Activated naive CD4-positive, alpha-beta T cell treated with anti-CD3 and anti-CD28 coated beads for 36 hours (primary cell): Measurements from ENCODE around the gene STRN3. TPM values are rescaled to one million over a fixed set of nuclear protein-coding genes. Genes with fewer than 3 reads are reported as not detected.
"Not testable (repeated sequence)": the region's sequence is repeated elsewhere in the genome, so short reads cannot be mapped to it uniquely, and the experiment has no call there.

Experiments
- CTCF ChIA-PET: fragments of 350-600 bp; sonication (Branson Sonifier 250); formaldehyde crosslinking; loops from one replicate; lab custom pipeline; 2021; ENCODE audit warnings: antibody characterized with exemption; lab: Charles Lee
- DNase-seq: peaks from one replicate; pipeline ENCODE4 v3.0.0-alpha.2; 2020
- H3K27ac Mint-ChIP-seq: one replicate; pipeline ENCODE4 v1.8.0; 2021; ENCODE audit warnings: mild to moderate bottlenecking, mixed read lengths
- H3K27me3 Mint-ChIP-seq: one replicate; pipeline ENCODE4 v1.8.0; 2021; ENCODE audit warnings: low read depth, mixed read lengths
- H3K36me3 Mint-ChIP-seq: one replicate; pipeline ENCODE4 v1.8.0; 2021; ENCODE audit warnings: low read depth, mixed read lengths
- H3K4me1 Mint-ChIP-seq: one replicate; pipeline ENCODE4 v1.8.0; 2021; ENCODE audit warnings: low read depth, mixed read lengths
- H3K4me3 Mint-ChIP-seq: one replicate; pipeline ENCODE4 v1.8.0; 2021; ENCODE audit warnings: mild to moderate bottlenecking, moderate library complexity, mixed read lengths
- H3K9me3 Mint-ChIP-seq: one replicate; pipeline ENCODE4 v1.8.0; 2021; ENCODE audit warnings: mixed read lengths
- intact Hi-C: fragments of 100-400 bp; cut with micrococcal nuclease; formaldehyde crosslinking; loops from one replicate; pipeline ENCODE4 v1.15.1; 2023
- total RNA-seq, 2 experiments: library from RNA; stranded (reverse); gene quantifications; one replicate each; pipeline ENCODE4 v1.2.3, GENCODE V29; 2021

Gene STRN3
- total RNA-seq, 2 experiments from 2014 or later: 12.6 to 13.8 TPM

- Mint-ChIP-seq H3K36me3 (peaks cover 10% of the 10 kb centered on the region), H3K27ac (no peak overlapping the region), H3K4me3 (no peak overlapping the region)
Measured at GRCh38 chr14:31018057-31018645, 8.0 kb downstream of the STRN3 start.

DNA sequence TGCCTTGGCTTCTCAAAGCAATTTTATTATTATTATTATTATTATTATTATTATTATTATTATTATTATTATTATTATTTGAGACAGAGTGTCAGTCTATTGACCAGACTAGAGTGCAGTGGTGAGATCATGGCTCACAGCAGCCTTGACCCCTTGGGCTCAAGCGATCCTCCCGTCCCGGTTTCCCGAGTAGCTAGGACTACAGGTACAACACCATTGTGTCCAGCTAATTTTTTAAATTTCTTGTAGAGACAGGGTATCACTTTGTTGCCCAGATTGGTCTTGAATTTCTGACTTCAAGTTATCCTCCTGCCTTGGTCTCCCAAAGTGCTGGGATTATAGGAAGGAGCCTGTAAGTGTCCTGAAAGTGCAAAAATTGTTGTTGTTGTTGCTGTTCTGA, 12.3 kb downstream of the STRN3 start:
- no peak for DNase-seq
- peaks cover 10% of the 10 kb centered on the region for H3K4me1 Mint-ChIP-seq
- no peaks in the 10 kb centered on the region for H3K27me3 Mint-ChIP-seq
- H3K27ac Mint-ChIP-seq: no peak overlapping the region
- CTCF ChIA-PET: interaction anchor here (0.6 to 0.7 kb wide), 2 partner anchors 18 to 69 kb away, joined by 3 read pairs; no protein-coding TSS in a partner anchor
- intact Hi-C loops: no loop called here
- no peaks in the 10 kb centered on the region for H3K9me3 Mint-ChIP-seq
- no peak overlapping the region for H3K4me3 Mint-ChIP-seq
- H3K36me3 Mint-ChIP-seq: peaks cover 9% of the 10 kb centered on the region

More at GRCh38 chr14:31018057-31018645, 8.0 kb downstream of the STRN3 start:
- H3K9me3 Mint-ChIP-seq: no peaks in the 10 kb centered on the region
- no peak for DNase-seq
- H3K27me3 Mint-ChIP-seq: no peaks in the 10 kb centered on the region
- intact Hi-C loops: no loop called here
- peaks cover 21% of the 10 kb centered on the region for H3K4me1 Mint-ChIP-seq
- CTCF ChIA-PET: interaction anchor here (0.6 to 0.7 kb wide), 2 partner anchors 29 to 434 kb away, joined by 3 to 4 read pairs; no protein-coding TSS in a partner anchor

GRCh38 chr14:31010935-31011334, 15.2 kb downstream of the STRN3 start:
- Mint-ChIP-seq H3K36me3 (peaks cover 12% of the 10 kb centered on the region), H3K9me3 (no peaks in the 10 kb centered on the region)
- CTCF ChIA-PET: no interaction called here

DNA sequence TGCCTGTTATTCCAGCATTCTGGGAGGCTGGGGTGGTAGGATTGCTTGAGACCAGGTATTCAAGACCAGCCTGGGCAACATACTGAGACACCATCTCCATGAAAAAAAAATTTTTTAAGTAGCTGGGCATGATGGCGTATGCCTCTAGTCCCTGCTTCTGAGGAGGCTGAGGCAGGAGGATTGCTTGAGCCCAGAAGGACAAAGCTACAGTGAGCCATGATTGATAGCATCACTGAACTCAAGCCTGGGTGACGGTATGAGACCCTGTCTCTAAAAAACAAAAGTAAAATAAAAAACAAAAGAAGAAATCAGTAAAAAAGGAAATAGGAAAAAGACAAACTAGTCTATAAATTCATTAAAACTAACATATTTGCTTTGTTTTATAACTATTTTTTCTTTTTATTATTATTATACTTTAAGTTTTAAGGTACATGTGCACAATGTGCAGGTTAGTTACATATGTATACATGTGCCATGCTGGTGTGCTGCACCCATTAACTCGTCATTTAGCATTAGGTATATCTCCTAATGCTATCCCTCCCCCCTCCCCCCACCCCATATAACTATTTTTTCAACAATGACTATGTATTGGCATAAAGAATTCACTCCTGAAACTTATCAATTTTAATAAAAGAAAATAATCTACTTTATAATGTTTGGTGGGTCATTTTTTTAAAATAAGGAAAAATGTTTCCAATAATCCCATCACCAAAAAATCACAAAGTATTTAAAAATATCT, 16.2 kb downstream of the STRN3 start:
- peaks cover 6% of the 10 kb centered on the region for H3K4me1 Mint-ChIP-seq
- CTCF ChIA-PET: no interaction called here
- DNase-seq: no peak
- intact Hi-C loops: no loop called here
- H3K27ac Mint-ChIP-seq: no peak overlapping the region
- no peak overlapping the region for H3K4me3 Mint-ChIP-seq
- H3K9me3 Mint-ChIP-seq: no peaks in the 10 kb centered on the region
- no peaks in the 10 kb centered on the region for H3K27me3 Mint-ChIP-seq
- H3K36me3 Mint-ChIP-seq: peaks cover 15% of the 10 kb centered on the region

More at GRCh38 chr14:31010935-31011334, 15.2 kb downstream of the STRN3 start:
- intact Hi-C loops: no loop called here
- no peak for DNase-seq
- H3K27me3 Mint-ChIP-seq: no peaks in the 10 kb centered on the region
- no peak overlapping the region for H3K27ac Mint-ChIP-seq
- no peak overlapping the region for H3K4me3 Mint-ChIP-seq
- H3K4me1 Mint-ChIP-seq: peaks cover 7% of the 10 kb centered on the region

- Mint-ChIP-seq H3K9me3 (no peaks in the 10 kb centered on the region), H3K27me3 (no peaks in the 10 kb centered on the region), H3K4me3 (no peak overlapping the region), H3K27ac (no peak overlapping the region), H3K36me3 (peaks cover 22% of the 10 kb centered on the region), H3K4me1 (peaks cover 6% of the 10 kb centered on the region)
- intact Hi-C loops: no loop called here
- CTCF ChIA-PET: no interaction called here
- DNase-seq: no peak
Measured at GRCh38 chr14:31006703-31007102, 19.5 kb downstream of the STRN3 start.

GRCh38 chr14:31004007-31004406, 22.2 kb downstream of the STRN3 start:
- DNase-seq, H3K27ac Mint-ChIP-seq, H3K27me3 Mint-ChIP-seq, intact Hi-C loops, H3K4me3 Mint-ChIP-seq, H3K9me3 Mint-ChIP-seq, H3K4me1 Mint-ChIP-seq: not testable (repeated sequence)
- CTCF ChIA-PET: interaction anchor here (2.2 kb wide), 1 partner anchor 23 kb away, joined by 7 read pairs; no protein-coding TSS in a partner anchor
- peaks cover 40% of the 10 kb centered on the region for H3K36me3 Mint-ChIP-seq

- DNase-seq: no peak
- Mint-ChIP-seq H3K27me3 (no peaks in the 10 kb centered on the region), H3K4me3 (no peak overlapping the region), H3K27ac (no peak overlapping the region), H3K9me3 (peaks cover 4% of the 10 kb centered on the region), H3K36me3 (peaks cover 46% of the 10 kb centered on the region), H3K4me1 (peaks cover 8% of the 10 kb centered on the region)
- intact Hi-C loops: no loop called here
- CTCF ChIA-PET: interaction anchor here (2.2 kb wide), 1 partner anchor 23 kb away, joined by 7 read pairs; no protein-coding TSS in a partner anchor
Measured at GRCh38 chr14:31003284-31003683, 22.9 kb downstream of the STRN3 start.

- Mint-ChIP-seq H3K36me3 (peaks cover 45% of the 10 kb centered on the region), H3K4me1 (peaks cover 18% of the 10 kb centered on the region), H3K27ac (no peak overlapping the region), H3K9me3 (peaks cover 10% of the 10 kb centered on the region), H3K4me3 (no peak overlapping the region), H3K27me3 (no peaks in the 10 kb centered on the region)
- intact Hi-C loops: no loop called here
- no peak for DNase-seq
- CTCF ChIA-PET: no interaction called here
Measured at GRCh38 chr14:31001339-31001658, 24.9 kb downstream of the STRN3 start.

DNA sequence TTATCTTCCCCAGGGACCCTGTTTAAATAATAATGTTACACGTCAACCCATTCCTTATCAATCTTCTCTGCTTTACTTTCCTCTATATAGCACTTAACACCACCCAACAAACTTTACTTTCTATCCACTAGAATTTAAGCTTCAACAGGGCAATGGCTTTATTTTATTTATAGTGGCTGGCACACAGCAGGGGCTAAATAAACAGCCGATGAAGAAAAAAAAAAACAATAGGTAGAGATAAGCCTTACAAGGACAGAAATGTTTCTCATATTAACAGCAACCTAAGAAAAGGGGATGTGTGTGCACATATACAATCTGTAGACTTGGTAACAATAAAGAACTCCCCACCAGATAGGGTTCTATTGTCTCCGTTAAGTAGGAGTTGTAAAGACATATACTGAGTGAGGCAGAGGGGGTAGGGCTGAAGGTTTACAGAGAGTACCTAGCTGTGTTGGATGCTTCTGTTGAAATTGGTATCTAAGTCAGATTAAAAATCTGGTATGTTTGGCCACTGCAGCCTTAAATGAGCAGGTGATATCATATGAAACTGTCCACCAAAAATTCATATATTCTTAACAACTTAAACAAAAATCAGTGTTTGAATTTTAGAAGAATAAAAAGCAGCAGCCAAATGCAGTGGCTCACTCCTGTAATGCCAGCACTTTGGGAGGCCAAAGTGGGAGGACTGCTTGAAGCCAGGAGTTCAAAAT, 25.4 kb downstream of the STRN3 start:
- no peak for DNase-seq
- Mint-ChIP-seq H3K36me3 (peaks cover 45% of the 10 kb centered on the region), H3K27me3 (no peaks in the 10 kb centered on the region), H3K4me3 (no peak overlapping the region), H3K27ac (no peak overlapping the region), H3K4me1 (peaks cover 23% of the 10 kb centered on the region), H3K9me3 (peaks cover 10% of the 10 kb centered on the region)
- intact Hi-C loops: no loop called here
- CTCF ChIA-PET: interaction anchor here (0.6 kb wide), 1 partner anchor 49 kb away, joined by 5 read pairs; no protein-coding TSS in a partner anchor

GRCh38 chr14:30999038-30999773, 27.0 kb downstream of the STRN3 start:
- Mint-ChIP-seq H3K4me3 (no peak overlapping the region), H3K9me3 (peaks cover 10% of the 10 kb centered on the region), H3K4me1 (peaks cover 35% of the 10 kb centered on the region), H3K27me3 (no peaks in the 10 kb centered on the region), H3K27ac (no peak overlapping the region), H3K36me3 (peaks cover 38% of the 10 kb centered on the region)
- intact Hi-C loops: no loop called here
- CTCF ChIA-PET: no interaction called here
- DNase-seq: no peak

DNA sequence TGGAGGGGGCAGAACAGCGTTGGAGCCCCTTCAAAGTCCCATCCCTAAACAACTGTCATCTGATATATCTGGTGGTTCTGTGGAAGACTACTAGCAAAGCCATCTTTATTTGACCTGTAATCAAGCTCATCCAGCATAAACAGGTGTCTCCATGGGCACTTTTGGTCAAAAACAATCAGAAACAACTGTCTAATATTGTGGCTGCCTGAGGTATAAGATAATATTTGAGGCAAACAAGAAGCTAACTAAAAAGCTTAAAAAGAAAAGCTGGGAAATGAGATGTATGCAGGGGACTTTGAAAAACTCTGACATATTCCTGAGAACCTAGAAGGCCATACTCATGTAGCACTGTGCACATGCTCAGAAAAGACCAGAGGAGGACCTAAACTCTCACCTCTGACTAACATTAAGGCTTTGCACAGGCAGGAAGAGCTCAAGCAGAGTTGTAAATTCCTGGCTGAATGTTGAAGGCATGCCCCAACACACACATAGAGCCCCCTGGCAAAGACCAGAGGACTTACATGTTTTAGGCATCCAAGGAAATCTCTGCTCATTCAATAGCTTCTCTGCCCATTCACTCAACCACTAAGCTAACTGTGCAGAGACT, 28.0 kb downstream of the STRN3 start:
- intact Hi-C loops: no loop called here
- peaks cover 40% of the 10 kb centered on the region for H3K4me1 Mint-ChIP-seq
- H3K4me3 Mint-ChIP-seq: no peak overlapping the region
- H3K9me3 Mint-ChIP-seq: peaks cover 10% of the 10 kb centered on the region
- H3K36me3 Mint-ChIP-seq: peaks cover 36% of the 10 kb centered on the region
- H3K27ac Mint-ChIP-seq: no peak overlapping the region
- CTCF ChIA-PET: no interaction called here
- no peak for DNase-seq
- no peaks in the 10 kb centered on the region for H3K27me3 Mint-ChIP-seq
